ENCODE data around the gene ROR1.

DNA sequence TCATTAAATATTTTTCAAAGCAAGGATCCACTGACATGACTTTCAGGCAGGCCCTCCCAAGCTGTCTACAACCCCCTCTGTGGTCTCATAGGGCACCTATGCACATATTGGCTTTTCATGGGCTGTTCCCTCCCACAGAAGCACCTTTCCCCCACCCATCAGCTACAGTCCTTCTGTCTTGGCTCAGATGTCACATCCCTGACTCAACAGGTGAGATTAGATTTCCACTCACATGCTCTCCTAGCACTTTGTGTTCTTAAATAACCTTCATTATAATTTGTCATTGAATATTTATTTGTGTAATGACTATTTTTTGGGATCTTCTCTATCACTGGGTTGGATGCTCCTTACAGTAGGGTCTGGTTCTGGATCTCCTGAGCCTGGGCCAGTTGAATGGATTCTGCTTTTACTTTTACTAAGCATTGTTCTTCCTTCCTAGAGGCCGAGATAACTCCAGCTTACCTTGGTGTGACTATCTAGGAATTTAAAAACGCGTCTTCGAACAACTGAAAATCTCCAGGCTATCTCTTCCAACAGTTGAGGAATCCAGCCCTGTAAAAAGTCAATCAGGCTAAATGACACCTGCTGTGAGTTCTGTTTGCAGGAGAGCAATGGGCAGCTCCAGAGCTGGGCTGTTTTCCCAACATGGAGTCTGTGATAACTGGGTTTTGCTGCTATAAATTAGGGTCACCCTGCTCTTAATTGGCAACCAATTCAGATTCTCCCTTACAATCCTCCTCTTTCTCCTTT, 16.2 kb downstream of the ROR1 start:
- TF ChIP-seq, protein P1, sequence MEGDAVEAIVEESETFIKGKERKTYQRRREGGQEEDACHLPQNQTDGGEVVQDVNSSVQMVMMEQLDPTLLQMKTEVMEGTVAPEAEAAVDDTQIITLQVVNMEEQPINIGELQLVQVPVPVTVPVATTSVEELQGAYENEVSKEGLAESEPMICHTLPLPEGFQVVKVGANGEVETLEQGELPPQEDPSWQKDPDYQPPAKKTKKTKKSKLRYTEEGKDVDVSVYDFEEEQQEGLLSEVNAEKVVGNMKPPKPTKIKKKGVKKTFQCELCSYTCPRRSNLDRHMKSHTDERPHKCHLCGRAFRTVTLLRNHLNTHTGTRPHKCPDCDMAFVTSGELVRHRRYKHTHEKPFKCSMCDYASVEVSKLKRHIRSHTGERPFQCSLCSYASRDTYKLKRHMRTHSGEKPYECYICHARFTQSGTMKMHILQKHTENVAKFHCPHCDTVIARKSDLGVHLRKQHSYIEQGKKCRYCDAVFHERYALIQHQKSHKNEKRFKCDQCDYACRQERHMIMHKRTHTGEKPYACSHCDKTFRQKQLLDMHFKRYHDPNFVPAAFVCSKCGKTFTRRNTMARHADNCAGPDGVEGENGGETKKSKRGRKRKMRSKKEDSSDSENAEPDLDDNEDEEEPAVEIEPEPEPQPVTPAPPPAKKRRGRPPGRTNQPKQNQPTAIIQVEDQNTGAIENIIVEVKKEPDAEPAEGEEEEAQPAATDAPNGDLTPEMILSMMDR (conservative IDR thresholded peaks at IDR 0.05; ENCODE audit: low read length) = no peak
- no peak for TF ChIP-seq EZH2phosphoT487 (IDR thresholded peaks at IDR 0.05; ENCODE audit: borderline replicate concordance, low read depth, low read length)

Data from OCI-LY7 (cell line).